Heart left ventricle (tissue), 16 donors: ENCODE results near the gene ARL15. TPM values are rescaled to one million over a fixed set of nuclear protein-coding genes. Genes with fewer than 3 reads are reported as not detected.

Source experiments
- ATAC-seq, 4 donors: fragments of 200-7000 bp; cut with Tn5 transposase; one replicate each; pipeline ENCODE4 v1.9.1; 2020 to 2022; ENCODE audit warnings: moderate library complexity in 4 of 4, mild to moderate bottlenecking in 3 of 4, moderate number of reproducible peaks in 1 of 4
- DNase-seq, 5 donors: peaks; one replicate each; pipeline ENCODE4 v3.0.0-alpha.2; 2020
- H3K27ac ChIP-seq, 12 donors: fragments of 200-600 bp; sonication (generic) in 4 of 12; one replicate each; pipeline versions ENCODE4 v1.5.0 to v1.8.0; 2016 to 2022; ENCODE audit warnings: mild to moderate bottlenecking in 2 of 12
- H3K27me3 ChIP-seq, 9 donors: fragments of 200-600 bp; sonication (generic) in 2 of 9; one replicate each; pipeline versions ENCODE4 v1.5.1 to v1.8.0; 2016 to 2022; ENCODE audit warnings: mild to moderate bottlenecking in 3 of 9
- H3K36me3 ChIP-seq, 9 donors: fragments of 200-600 bp; sonication (generic) in 2 of 9; one replicate each; pipeline versions ENCODE4 v1.5.0 to v1.8.0; 2018 to 2022; ENCODE audit warnings: mild to moderate bottlenecking in 2 of 9
- H3K4me1 ChIP-seq, 12 donors: fragments of 200-600 bp; sonication (generic) in 4 of 12; one replicate each; pipeline versions ENCODE4 v1.5.0 to v1.8.0; 2016 to 2022; ENCODE audit warnings: mild to moderate bottlenecking in 3 of 12
- H3K4me3 ChIP-seq, 12 donors: fragments of 200-600 bp; sonication (generic) in 4 of 12; one replicate each; pipeline versions ENCODE4 v1.5.0 to v1.8.0; 2017 to 2022; ENCODE audit warnings: mild to moderate bottlenecking in 9 of 12, moderate library complexity in 4 of 12
- H3K9me3 ChIP-seq, 12 donors: fragments of 200-600 bp; sonication (generic) in 4 of 12; one replicate each; pipeline versions ENCODE4 v1.5.0 to v1.8.0; 2016 to 2022; ENCODE audit warnings: mild to moderate bottlenecking in 1 of 12
- POLR2A ChIP-seq, 2 donors: fragments of 450-650 bp; IDR thresholded peaks; one replicate each; pipeline ENCODE4 v1.6.1; 2017; ENCODE audit warnings: antibody characterized with exemption in 2 of 2, mild to moderate bottlenecking in 2 of 2, moderate library complexity in 2 of 2
- WGBS, 4 donors: extraction: QIAGEN DNeasy Blood & Tissue Kit in 2 of 4; methylation state at CpG; one replicate each; pipeline versions ENCODE4 v1.1.5 to v1.1.7; 2013 to 2018; 5-methylcytosine and 5-hydroxymethylcytosine counted together
- intact Hi-C, 10 donors: fragments of 100-400 bp; cut with DNase I; formaldehyde crosslinking; loops; one replicate each; pipeline versions ENCODE4 v1.11.1 to v1.14.2; 2022
- polyA plus RNA-seq, 2 donors: library from polyadenylated mRNA; stranded (reverse); fragments of 200-250 nt; gene quantifications; one replicate each; pipeline ENCODE4 v1.2.3, GENCODE V29; 2013
- total RNA-seq, 9 donors: library from RNA; depleted of rRNA in 2 of 9; stranded (reverse); fragments of >200 nt in 2 of 9; fragmentation: NEBNext Ultra II Directional in 3 of 9; extraction: Animal tissue kit (Norgen Biotek cat#: 25700) in 3 of 9; gene quantifications; one replicate each; pipeline versions ENCODE4 v1.1.0 to v1.2.4, GENCODE V29; 2016 to 2023
- TF ChIP-seq, protein P1 (sequence below), 12 donors: fragments of 200-600 bp; sonication (generic) in 4 of 12; IDR thresholded peaks; one replicate each; pipeline versions ENCODE4 v1.5.0 to v1.8.0; 2018 to 2022; ENCODE audit warnings: antibody characterized with exemption in 12 of 12, mild to moderate bottlenecking in 5 of 12
- donor health status: ischemic (EF 13 %, LVEDD 7.1; RV severe dilation, severe dysfunction).
- donor health status: healthy with polysubstance abuse.
- donor health status: DM: no; HTN: yes; CAD: no.
- donor health status: DM: no; HTN: no; CAD: no.
- donor health status: ischemic (EF 25% LVEDD 6.9; RV normal size, moderate dysfunction).
- donor health status: ischemic (EF 25% LVEDD 5.7; RV mildly dilated, moderate dysfunction).
- donor health status: healthy.
- donor health status: DM: yes; HTN: yes; CAD: no.
- donor health status: ischemic (EF 35%, LVEDD 5.7; RV mildly dilated, moderate dysfunction).
- donor health status: nonischemic (EF 11% LVEDD 7.7; RV severe dilation, severe dysfunction).
- donor health status: DM: yes; HTN: yes; CAD: no.
- donor health status: PGD.
- donor health status: ischemic (EF 29% LVEDD 5.4; RV normal size, mild dysfunction).
- donor health status: nonischemic (EF 23%, LVEDD 6.1; RV moderate dilation, normal function).

Gene ARL15
- total and polyA plus RNA-seq, 11 donors, result 7.1 to 35.0 (median 23.2) TPM

DNA sequence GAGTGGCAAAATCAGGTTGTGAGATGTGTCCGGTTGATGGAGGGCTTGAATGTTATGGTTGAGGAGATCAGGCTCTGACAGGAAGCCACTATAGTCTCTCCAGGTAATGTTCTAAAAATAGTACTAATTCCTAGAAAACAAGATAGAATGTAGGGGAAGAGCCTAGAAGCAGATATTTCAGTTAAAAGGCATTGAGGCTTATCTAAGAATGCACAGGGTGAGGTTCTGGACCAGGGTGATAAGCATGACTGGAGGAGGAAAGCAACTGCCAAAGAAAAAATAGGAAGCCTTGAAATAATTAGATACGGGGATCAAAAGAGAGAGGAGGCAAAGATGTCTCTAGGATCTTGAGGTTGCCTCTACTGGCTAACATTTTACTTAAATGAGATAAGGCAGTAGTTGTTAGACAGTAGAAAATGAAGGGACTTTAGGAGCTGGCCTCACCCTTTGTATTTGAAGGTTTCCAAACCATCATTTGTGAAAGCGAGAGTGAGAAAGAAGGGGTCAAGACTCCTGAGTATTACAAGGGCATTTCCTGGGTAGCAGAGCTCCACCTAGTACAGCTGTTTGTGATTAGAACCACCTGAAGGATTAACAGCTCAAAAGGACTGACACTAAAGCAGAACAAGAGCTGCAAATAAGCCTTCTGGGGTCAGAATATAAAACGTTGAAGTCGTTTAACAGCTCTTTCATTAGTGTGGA lies 15.4 kb upstream of the ARL15 start:
- DNase-seq (no peak), ATAC-seq (no peak)
- peaks cover 0 to 2% (median 0%) of the 10 kb centered on the region in 9 donors for H3K27me3 ChIP-seq
- H3K9me3 ChIP-seq, result no peaks in the 10 kb centered on the region
- intact Hi-C loops, result no loop called here
- TF ChIP-seq POLR2A (IDR thresholded peaks at IDR 0.05), result no peak
- TF ChIP-seq, protein P1, sequence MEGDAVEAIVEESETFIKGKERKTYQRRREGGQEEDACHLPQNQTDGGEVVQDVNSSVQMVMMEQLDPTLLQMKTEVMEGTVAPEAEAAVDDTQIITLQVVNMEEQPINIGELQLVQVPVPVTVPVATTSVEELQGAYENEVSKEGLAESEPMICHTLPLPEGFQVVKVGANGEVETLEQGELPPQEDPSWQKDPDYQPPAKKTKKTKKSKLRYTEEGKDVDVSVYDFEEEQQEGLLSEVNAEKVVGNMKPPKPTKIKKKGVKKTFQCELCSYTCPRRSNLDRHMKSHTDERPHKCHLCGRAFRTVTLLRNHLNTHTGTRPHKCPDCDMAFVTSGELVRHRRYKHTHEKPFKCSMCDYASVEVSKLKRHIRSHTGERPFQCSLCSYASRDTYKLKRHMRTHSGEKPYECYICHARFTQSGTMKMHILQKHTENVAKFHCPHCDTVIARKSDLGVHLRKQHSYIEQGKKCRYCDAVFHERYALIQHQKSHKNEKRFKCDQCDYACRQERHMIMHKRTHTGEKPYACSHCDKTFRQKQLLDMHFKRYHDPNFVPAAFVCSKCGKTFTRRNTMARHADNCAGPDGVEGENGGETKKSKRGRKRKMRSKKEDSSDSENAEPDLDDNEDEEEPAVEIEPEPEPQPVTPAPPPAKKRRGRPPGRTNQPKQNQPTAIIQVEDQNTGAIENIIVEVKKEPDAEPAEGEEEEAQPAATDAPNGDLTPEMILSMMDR (IDR thresholded peaks at IDR 0.05), result no peak
- no peaks in the 10 kb centered on the region for H3K36me3 ChIP-seq
- no peak overlapping the region for H3K4me3 ChIP-seq
- H3K27ac ChIP-seq, result no peak overlapping the region
- WGBS, 4 donors, result 66 to 81% (median 70%) methylated on average over 5 of the region's 5 CpGs
- peaks cover 0 to 6% (median 0%) of the 10 kb centered on the region in 12 donors for H3K4me1 ChIP-seq

DNA sequence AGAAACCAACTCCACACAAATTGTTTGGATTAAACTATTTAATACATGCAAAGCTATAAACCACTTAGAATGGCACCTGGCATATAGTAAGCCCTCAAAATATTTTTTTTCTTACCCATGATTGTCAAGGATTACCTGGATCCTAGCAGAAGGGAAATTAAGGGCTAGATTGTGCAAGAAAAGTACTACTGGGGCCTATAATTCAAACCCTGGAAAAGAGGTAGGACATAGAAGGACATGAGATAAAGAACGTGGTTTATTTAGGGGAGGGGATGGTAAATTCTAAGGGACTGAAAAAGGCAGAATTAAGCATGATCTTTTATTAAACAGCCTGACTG lies 14.9 kb upstream of the ARL15 start:
- intact Hi-C loops, result no loop called here
- Histone ChIP-seq H3K27ac (no peak overlapping the region), H3K36me3 (no peaks in the 10 kb centered on the region), H3K4me1 (peaks cover 0 to 6% (median 0%) of the 10 kb centered on the region in 12 donors), H3K4me3 (no peak overlapping the region), H3K27me3 (peaks cover 0 to 2% (median 0%) of the 10 kb centered on the region in 9 donors), H3K9me3 (no peaks in the 10 kb centered on the region)
- ATAC-seq, result no peak
- DNase-seq, result no peak
- WGBS, 4 donors, result 57 to 66% (median 59%) methylated on average over 1 of the region's 1 CpG
- TF ChIP-seq, protein P1 (IDR thresholded peaks at IDR 0.05), result no peak
- no peak for TF ChIP-seq POLR2A (IDR thresholded peaks at IDR 0.05)

DNA sequence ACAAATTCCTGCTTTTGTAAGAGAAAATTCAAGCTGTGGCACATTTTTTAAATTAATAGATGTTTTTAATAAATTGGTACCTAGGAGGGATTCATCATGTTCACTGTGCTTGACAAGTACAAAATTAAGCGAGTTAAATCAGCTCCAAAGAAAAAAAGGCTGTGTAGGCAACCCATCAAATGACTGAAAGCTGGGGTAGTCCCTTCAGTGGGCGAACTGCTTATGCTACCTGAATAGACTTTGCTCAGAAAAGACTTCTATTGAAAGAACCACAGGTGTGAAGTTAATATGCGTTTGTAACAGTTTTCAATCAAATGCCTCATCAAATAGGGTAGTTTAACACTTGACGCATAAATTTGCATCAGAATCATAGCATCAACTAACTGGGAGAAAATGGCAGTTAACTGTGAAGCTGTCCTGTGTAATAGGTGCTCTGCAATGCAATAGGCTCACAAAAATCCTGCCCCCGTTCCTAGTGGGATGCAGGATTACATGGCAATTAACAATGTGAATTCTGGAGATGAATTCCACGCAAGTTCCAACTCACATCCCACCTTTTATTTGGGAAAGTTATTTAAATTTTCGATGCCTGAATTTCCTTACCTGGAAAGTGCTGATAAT lies 14.4 kb upstream of the ARL15 start:
- intact Hi-C loops, result no loop called here
- Histone ChIP-seq H3K27ac (no peak overlapping the region), H3K4me3 (no peak overlapping the region), H3K36me3 (no peaks in the 10 kb centered on the region), H3K9me3 (no peaks in the 10 kb centered on the region), H3K4me1 (peaks cover 0 to 2% (median 0%) of the 10 kb centered on the region in 12 donors), H3K27me3 (peaks cover 0 to 4% (median 0%) of the 10 kb centered on the region in 9 donors)
- TF ChIP-seq POLR2A (IDR thresholded peaks at IDR 0.05), result no peak
- TF ChIP-seq, protein P1 (IDR thresholded peaks at IDR 0.05), result no peak
- no peak for ATAC-seq
- no peak for DNase-seq
- WGBS, 4 donors, result 87 to 96% (median 94%) methylated on average over 7 of the region's 7 CpGs

DNA sequence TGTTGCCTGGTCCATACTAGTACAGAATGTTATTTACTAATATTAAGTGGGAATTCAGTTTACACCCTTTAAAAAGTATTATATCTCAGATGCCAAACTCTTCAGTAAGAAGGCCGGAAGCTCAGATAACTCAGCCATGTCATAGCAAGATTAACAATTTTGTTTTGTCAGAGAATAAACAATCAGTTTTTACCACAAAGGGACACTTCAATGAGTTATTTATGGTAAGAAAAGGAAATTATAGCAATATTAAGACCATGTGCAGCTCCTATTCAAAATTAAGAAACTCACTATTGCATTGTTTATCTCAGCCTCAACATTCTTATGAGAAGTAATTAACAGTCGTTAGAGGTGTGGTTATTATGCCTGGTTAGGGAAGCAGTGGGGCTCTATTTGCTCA lies 13.1 kb upstream of the ARL15 start:
- no peak overlapping the region for H3K4me3 ChIP-seq
- H3K36me3 ChIP-seq, result no peaks in the 10 kb centered on the region
- intact Hi-C loops, result no loop called here
- ATAC-seq, result no peak
- no peak for DNase-seq
- peaks cover 0 to 2% (median 0%) of the 10 kb centered on the region in 12 donors for H3K4me1 ChIP-seq
- WGBS, 4 donors, result 43 to 57% (median 56%) methylated on average over 2 of the region's 2 CpGs
- H3K27ac ChIP-seq, result no peak overlapping the region
- H3K9me3 ChIP-seq, result no peaks in the 10 kb centered on the region
- no peak for TF ChIP-seq POLR2A (IDR thresholded peaks at IDR 0.05)
- TF ChIP-seq, protein P1 (IDR thresholded peaks at IDR 0.05), result no peak
- H3K27me3 ChIP-seq, result peaks cover 0 to 4% (median 0%) of the 10 kb centered on the region in 9 donors
